ENCODE results near the gene NUDT4.
"Not testable (repeated sequence)": the region's sequence is repeated elsewhere in the genome, so short reads cannot be mapped to it uniquely, and the experiment has no call there.

Gene NUDT4

GRCh38 chr12:93368766-93369165 is 9.0 kb upstream of the NUDT4 start:
- DNase-seq: no peak

GRCh38 chr12:93369505-93369904 is 8.2 kb upstream of the NUDT4 start:
- DNase-seq: no peak

- DNase-seq: no peak
Observed at GRCh38 chr12:93370947-93371346, 6.8 kb upstream of the NUDT4 start.

GRCh38 chr12:93373961-93374656 is 3.6 kb upstream of the NUDT4 start:
- DNase-seq: no peak

GRCh38 chr12:93375906-93376305 is 1.8 kb upstream of the NUDT4 start:
- no peak for DNase-seq

GRCh38 chr12:93376436-93377251 is 1.1 kb upstream of the NUDT4 start:
- DNase-seq: no peak

GRCh38 chr12:93378196-93378997 is 672 bp downstream of the NUDT4 start:
- peak; percentile 47 for DNase-seq

GRCh38 chr12:93378998-93379325 is 1.2 kb downstream of the NUDT4 start:
- no peak for DNase-seq

GRCh38 chr12:93379326-93379980 is 1.7 kb downstream of the NUDT4 start:
- DNase-seq: no peak

- no peak for DNase-seq
Observed at GRCh38 chr12:93379981-93380361, 2.2 kb downstream of the NUDT4 start.

- DNase-seq: no peak
Observed at GRCh38 chr12:93380480-93381121, 2.9 kb downstream of the NUDT4 start.

GRCh38 chr12:93381161-93381975 is 3.6 kb downstream of the NUDT4 start:
- DNase-seq: no peak

GRCh38 chr12:93381976-93382437 is 4.3 kb downstream of the NUDT4 start:
- DNase-seq: not testable (repeated sequence)

- DNase-seq: no peak
Observed at GRCh38 chr12:93387780-93388179, 10.1 kb downstream of the NUDT4 start.

- no peak for DNase-seq
Observed at GRCh38 chr12:93390031-93390430, 12.3 kb downstream of the NUDT4 start.

- DNase-seq: no peak
Observed at GRCh38 chr12:93390549-93391297, 13.0 kb downstream of the NUDT4 start.

- no peak for DNase-seq
Observed at GRCh38 chr12:93393425-93393824, 15.7 kb downstream of the NUDT4 start.

GRCh38 chr12:93397412-93397811 is 19.7 kb downstream of the NUDT4 start:
- no peak for DNase-seq

GRCh38 chr12:93399183-93399863 is 21.6 kb downstream of the NUDT4 start:
- not testable (repeated sequence) for DNase-seq

All from CD4-positive, alpha-beta T cell treated with Interferon gamma for 1 hour (primary cell).